Measurements from ENCODE around the gene N4BP2.
"Not testable (repeated sequence)": the region's sequence is repeated elsewhere in the genome, so short reads cannot be mapped to it uniquely, and the experiment has no call there.

Gene N4BP2

GRCh38 chr4:40056716-40057585, at the start of gene N4BP2:
TSS of gene N4BP2 (plus strand) at chr4:40056850. CDS start at chr4:40097341, 40,491 bp downstream.
- DNase-seq (ENCODE audit: low spot score): peak; percentile 78

GRCh38 chr4:40016007-40016406, 40.6 kb upstream of the N4BP2 start:
- no peak for DNase-seq (ENCODE audit: low spot score)

GRCh38 chr4:40020221-40020620, 36.4 kb upstream of the N4BP2 start:
- no peak for DNase-seq (ENCODE audit: low spot score)

GRCh38 chr4:40021116-40021515, 35.5 kb upstream of the N4BP2 start:
- not testable (repeated sequence) for DNase-seq (ENCODE audit: low spot score)

GRCh38 chr4:40024049-40024448, 32.6 kb upstream of the N4BP2 start:
- not testable (repeated sequence) for DNase-seq (ENCODE audit: low spot score)

- DNase-seq (ENCODE audit: low spot score): no peak
Measured at GRCh38 chr4:40032785-40033184, 23.9 kb upstream of the N4BP2 start.

GRCh38 chr4:40033613-40034012, 23.0 kb upstream of the N4BP2 start:
- DNase-seq (ENCODE audit: low spot score): no peak

- DNase-seq (ENCODE audit: low spot score): peak; percentile 80
Measured at GRCh38 chr4:40038977-40039376, 17.7 kb upstream of the N4BP2 start.

GRCh38 chr4:40040908-40041307, 15.7 kb upstream of the N4BP2 start:
- no peak for DNase-seq (ENCODE audit: low spot score)

- DNase-seq (ENCODE audit: low spot score): no peak
Measured at GRCh38 chr4:40043786-40044185, 12.9 kb upstream of the N4BP2 start.

GRCh38 chr4:40046311-40046980, 10.2 kb upstream of the N4BP2 start:
- peak; percentile 20 for DNase-seq (ENCODE audit: low spot score)

GRCh38 chr4:40053161-40053560, 3.5 kb upstream of the N4BP2 start:
- DNase-seq (ENCODE audit: low spot score): no peak

- DNase-seq (ENCODE audit: low spot score): no peak
Measured at GRCh38 chr4:40055511-40055862, 1.2 kb upstream of the N4BP2 start.

GRCh38 chr4:40055863-40056715, 561 bp upstream of the N4BP2 start:
- DNase-seq (ENCODE audit: low spot score): peak; percentile 83

GRCh38 chr4:40057586-40058091, 989 bp downstream of the N4BP2 start:
- DNase-seq (ENCODE audit: low spot score): peak; percentile 95

- no peak for DNase-seq (ENCODE audit: low spot score)
Measured at GRCh38 chr4:40058121-40058520, 1.5 kb downstream of the N4BP2 start.

- DNase-seq (ENCODE audit: low spot score): no peak
Measured at GRCh38 chr4:40058854-40059253, 2.2 kb downstream of the N4BP2 start.

GRCh38 chr4:40059362-40059761, 2.7 kb downstream of the N4BP2 start:
- no peak for DNase-seq (ENCODE audit: low spot score)

- DNase-seq (ENCODE audit: low spot score): no peak
Measured at GRCh38 chr4:40065010-40065409, 8.4 kb downstream of the N4BP2 start.

GRCh38 chr4:40066651-40067050, 10.0 kb downstream of the N4BP2 start:
- no peak for DNase-seq (ENCODE audit: low spot score)

GRCh38 chr4:40070387-40070786, 13.7 kb downstream of the N4BP2 start:
- no peak for DNase-seq (ENCODE audit: low spot score)

- no peak for DNase-seq (ENCODE audit: low spot score)
Measured at GRCh38 chr4:40086421-40086820, 29.8 kb downstream of the N4BP2 start.

All from kidney tubule cell (primary cell).